GM12801 (cell line): ENCODE measurements around the gene SLC16A10.

ENCODE experiments used
- CTCF ChIP-seq: IDR thresholded peaks from one replicate; pipeline ENCODE4 v1.5.1; 2011; ENCODE audit warnings: control low read depth; ENCODE audit not compliant: insufficient read length; ENCODE audit errors: extremely low read depth

The SLC16A10 gene

GRCh38 chr6:111087106-111087835 lies at the start of gene SLC16A10:
SLC16A10 (plus strand) TSS chr6:111087503; CDS start chr6:111087753, 250 bp downstream.
- TF ChIP-seq CTCF = no peak

- TF ChIP-seq CTCF = no peak
Observed at GRCh38 chr6:111038534-111039252, 48.6 kb upstream of the SLC16A10 start.

GRCh38 chr6:111041917-111042316 lies 45.4 kb upstream of the SLC16A10 start:
- TF ChIP-seq CTCF = no peak

- TF ChIP-seq CTCF = no peak
Observed at GRCh38 chr6:111047244-111047643, 40.1 kb upstream of the SLC16A10 start.

- TF ChIP-seq CTCF = no peak
Observed at GRCh38 chr6:111050261-111051023, 36.9 kb upstream of the SLC16A10 start.

GRCh38 chr6:111052171-111052570 lies 35.1 kb upstream of the SLC16A10 start:
- no peak for TF ChIP-seq CTCF

GRCh38 chr6:111057074-111057752 lies 30.1 kb upstream of the SLC16A10 start:
- peak; percentile 34 for TF ChIP-seq CTCF
